ENCODE measurements around the gene EFNB1.

The EFNB1 gene

DNA sequence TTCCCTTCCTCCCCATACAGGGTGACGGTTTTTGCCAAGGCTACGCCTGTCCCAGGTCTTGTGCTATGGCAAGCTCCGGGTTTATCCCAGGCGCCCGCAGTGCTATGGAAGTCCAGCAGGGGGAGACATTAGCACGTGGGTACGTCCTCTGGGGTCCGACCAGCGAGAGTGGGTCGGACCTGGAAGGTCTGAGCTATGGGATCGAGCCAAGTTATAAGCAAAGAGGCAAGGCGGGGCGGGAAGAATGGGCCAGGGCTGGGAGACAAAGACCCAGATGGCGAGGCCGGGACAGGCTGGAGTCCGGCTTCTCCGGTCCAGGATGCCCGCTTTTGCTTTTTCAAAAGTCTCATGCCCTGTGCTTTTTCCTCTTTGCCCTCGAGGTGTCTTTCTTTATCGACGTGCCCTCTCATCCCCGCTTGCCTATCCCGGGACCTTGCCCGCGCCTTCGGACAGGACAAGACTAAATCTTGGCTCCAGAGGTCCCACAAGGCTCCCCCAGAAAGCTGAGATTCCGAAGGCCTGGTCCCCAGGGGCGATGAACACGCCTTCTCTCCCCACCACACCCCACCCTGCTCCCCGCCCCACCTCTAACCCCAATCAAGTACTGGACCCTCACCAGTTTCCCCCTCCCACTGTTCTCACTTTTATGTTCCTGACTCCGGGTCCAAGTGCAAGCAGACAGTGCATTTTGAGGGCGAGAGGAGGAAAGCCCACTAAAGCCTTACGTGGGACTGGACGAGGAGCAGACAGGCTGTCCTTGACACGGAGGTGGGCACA, 785 bp upstream of the EFNB1 start:
- DNase-seq = peak; percentile 77

GRCh38 chrX:68829582-68830418, 979 bp downstream of the EFNB1 start:
- DNase-seq = no peak

- DNase-seq = no peak
Observed at GRCh38 chrX:68830419-68831404, 1.9 kb downstream of the EFNB1 start.

GRCh38 chrX:68831405-68832100, 2.7 kb downstream of the EFNB1 start:
- no peak for DNase-seq

DNA sequence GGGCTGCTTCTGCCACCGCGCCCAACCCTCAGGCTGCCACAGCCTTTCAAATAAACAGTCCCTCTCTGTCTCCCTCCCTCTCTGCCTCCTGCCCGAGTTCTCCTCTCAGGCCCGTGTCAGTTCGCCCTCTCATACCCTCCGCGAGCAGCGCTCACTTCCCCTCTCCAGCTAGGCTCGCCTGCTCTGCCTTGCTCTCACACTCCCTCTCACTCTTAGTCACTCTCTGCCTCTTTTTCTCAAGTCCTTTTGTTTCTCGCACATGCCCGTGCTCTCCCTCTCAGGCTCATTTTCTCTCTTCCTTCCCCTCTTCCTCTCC, 3.2 kb downstream of the EFNB1 start:
- DNase-seq = no peak

GRCh38 chrX:68832516-68833447, 4.0 kb downstream of the EFNB1 start:
- DNase-seq = no peak

GRCh38 chrX:68833448-68833805, 4.6 kb downstream of the EFNB1 start:
- no peak for DNase-seq

DNA sequence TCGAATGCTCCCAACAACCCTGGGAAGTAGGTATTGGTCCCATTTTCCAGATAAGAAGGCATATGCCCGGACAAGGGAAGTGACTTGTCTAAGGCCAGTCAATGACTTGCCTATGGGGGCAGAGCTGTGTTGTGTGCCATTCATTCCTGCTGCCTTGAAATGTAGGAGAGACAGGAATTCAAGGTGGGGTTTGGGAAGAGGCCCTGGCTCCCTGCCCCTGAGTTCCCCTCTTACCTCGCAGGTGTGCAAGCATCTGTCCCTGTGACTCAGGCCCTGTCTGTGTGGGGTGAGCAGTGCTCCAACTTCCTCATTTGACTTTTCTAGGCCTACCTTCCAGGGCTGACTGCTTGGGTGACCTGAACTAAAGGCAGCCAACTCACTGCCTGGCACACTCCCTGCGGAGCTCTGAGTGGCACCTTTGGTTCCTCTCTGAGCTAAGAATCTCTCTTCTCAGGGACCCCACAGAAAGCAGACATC, 5.1 kb downstream of the EFNB1 start:
- no peak for DNase-seq

DNA sequence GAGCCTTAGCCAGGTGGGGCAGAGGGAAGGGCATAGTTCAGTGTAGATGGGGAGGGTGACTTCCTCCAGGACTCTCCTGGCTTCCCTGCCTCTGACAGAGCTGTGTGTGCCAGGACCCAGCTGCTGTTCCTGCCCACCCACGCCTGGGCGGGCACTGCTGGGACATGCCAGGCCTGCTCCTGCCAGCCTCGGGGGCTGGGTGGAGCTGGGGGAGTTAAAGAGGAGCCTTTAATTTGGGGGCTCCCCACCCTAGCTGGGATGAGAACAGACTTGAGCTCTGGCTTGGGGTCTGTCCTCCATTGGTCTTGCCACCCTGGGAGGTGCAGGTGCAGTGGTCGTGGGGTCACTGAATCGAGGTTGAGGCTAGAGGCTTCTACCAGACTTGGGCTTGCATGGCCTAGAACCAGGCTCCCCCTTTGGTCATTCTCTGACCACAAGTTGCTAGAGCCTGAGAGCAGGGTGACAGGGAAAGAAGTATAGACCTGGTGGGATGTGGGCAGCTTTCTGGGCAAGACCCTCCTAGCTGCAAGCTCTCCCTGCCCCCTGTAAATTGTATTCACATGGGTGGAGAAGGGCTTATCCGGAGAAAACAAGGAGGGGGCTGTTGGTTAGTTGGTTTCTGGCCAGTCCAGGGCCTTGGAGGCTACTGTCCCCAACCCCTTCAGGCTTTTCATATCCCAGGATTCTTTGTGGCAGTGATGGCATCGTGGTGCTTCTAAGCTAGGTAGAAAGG, 5.7 kb downstream of the EFNB1 start:
- no peak for DNase-seq

GRCh38 chrX:68835104-68835442, 6.3 kb downstream of the EFNB1 start:
- DNase-seq = no peak

DNA sequence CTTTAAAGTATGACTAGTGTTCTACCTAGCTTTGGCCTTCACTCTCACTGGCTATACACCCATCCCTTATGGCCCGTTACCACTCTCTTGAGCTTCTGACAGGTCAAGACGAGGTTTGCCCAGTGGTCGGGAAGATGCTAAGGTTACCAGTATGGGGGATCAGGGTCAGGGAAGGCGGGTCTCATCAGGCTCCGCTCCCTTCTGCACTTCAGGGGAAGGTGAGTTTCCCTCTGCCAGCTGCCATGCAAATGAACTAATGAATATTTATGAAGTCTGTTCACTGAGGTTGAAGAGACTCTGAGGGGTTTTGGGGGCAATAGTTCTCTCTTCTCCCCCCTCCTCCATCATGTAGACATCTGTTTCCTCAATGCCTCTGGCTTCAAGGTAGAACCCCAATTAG, 6.6 kb downstream of the EFNB1 start:
- no peak for DNase-seq

- no peak for DNase-seq
Observed at GRCh38 chrX:68837119-68837518, 8.3 kb downstream of the EFNB1 start.

DNA sequence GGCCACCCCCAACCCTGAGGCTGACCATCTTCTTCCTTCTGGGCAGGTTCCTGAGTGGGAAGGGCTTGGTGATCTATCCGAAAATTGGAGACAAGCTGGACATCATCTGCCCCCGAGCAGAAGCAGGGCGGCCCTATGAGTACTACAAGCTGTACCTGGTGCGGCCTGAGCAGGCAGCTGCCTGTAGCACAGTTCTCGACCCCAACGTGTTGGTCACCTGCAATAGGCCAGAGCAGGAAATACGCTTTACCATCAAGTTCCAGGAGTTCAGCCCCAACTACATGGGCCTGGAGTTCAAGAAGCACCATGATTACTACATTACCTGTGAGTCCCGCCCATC, 9.7 kb downstream of the EFNB1 start:
- no peak for DNase-seq

- DNase-seq = no peak
Observed at GRCh38 chrX:68839771-68840170, 10.9 kb downstream of the EFNB1 start.

DNA sequence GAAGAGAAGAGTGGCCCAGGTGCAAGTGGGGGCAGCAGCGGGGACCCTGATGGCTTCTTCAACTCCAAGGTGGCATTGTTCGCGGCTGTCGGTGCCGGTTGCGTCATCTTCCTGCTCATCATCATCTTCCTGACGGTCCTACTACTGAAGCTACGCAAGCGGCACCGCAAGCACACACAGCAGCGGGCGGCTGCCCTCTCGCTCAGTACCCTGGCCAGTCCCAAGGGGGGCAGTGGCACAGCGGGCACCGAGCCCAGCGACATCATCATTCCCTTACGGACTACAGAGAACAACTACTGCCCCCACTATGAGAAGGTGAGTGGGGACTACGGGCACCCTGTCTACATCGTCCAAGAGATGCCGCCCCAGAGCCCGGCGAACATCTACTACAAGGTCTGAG, 11.4 kb downstream of the EFNB1 start:
- no peak for DNase-seq

DNA sequence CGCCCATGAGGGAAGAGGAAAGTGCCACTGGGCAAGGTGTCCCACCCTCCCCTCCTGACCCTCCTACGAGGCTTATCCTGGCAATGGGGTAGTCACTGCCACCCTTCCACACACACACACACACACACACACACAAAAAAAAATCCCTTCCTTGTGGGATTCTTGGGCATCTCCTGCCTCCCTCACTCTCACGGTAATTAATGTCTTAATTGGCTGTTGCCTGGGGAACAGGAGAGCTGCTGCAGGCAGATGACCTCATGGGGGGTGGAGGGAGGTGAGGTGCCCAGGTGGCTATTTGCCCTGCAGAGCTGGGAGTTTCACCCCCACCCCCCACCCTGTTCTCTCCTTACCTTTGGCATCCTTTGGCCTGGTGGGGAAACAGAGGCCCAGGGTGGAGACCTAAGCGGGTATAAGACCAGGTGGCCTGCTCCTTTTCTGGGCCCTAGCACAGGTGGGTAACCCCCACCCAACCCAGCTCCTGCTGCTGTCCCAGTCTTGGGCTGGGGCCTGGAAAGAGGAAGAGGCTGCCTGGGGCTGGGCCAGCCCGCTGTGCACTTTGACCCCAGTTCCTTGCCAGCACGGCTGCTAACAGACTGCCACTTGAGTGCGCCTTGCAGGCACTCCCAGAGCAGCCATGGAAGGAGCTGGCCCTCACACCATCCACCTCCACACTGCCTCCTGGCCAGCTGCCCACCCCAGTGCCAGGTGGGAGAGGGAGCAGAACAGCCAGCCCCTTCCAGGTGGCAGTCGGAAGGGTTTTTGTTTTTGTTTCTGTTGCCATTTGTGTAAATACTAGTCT, 12.6 kb downstream of the EFNB1 start:
- DNase-seq = no peak

DNA sequence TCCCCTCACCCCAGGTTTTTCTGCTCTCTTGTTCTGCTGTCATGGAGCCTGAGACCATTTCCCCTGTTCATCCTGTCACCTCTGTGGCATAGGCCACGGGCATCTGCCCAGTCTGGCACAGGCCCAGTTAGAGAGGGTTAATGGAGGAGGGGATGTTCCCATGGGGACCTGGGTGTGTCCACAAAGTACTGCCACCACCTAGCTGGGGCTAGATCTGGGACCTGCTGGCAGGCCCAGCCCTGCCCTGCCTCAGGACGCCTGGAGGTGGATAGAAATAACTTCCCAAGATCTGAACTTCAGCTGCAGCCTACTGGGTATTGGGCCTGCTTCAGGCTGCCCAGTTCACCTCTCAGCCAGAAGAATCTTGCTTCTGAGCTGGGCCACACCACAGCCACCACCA, 13.5 kb downstream of the EFNB1 start:
- no peak for DNase-seq

GRCh38 chrX:68842781-68843581, 14.2 kb downstream of the EFNB1 start:
- no peak for DNase-seq

DNA sequence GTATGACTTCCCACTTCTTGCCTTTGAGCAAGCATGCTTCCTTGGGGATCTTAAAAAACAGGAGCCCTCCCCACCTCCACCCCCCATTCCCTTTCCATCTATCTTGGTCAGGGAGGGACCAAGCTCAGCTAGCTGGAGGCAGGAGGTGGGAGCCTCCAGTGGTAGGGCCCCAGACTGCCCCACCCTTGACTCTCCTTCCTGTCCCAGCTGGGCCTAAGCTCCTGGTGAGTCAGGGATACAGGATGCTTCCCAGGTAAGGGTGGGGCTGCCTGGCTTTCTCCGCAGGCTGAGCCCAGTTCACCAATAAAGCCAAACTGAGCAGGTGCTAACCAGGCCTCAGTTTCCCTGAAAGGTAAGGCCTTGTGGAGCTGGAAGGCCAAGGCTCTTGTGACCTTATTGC, 15.2 kb downstream of the EFNB1 start:
- no peak for DNase-seq

All from NCI-H345 (cell line).